H54 (cell line): ENCODE measurements around the gene IL12RB2.

ENCODE experiments used
- DNase-seq: peaks from one replicate; pipeline ENCODE4 v3.0.0; 2011; ENCODE audit warnings: low spot score, mixed read lengths; ENCODE audit not compliant: insufficient read length
- FAIRE-seq: peaks from 3 replicates; lab custom pipeline; 2011; peaks lifted over from hg19 to GRCh38; lab: Jason Lieb, UNC
- POLR2A ChIP-seq: IDR thresholded peaks from 2 replicates; pipeline ENCODE4 v1.6.1; 2011; ENCODE audit warnings: low read depth, mild to moderate bottlenecking, low read length

The IL12RB2 gene, protein sequence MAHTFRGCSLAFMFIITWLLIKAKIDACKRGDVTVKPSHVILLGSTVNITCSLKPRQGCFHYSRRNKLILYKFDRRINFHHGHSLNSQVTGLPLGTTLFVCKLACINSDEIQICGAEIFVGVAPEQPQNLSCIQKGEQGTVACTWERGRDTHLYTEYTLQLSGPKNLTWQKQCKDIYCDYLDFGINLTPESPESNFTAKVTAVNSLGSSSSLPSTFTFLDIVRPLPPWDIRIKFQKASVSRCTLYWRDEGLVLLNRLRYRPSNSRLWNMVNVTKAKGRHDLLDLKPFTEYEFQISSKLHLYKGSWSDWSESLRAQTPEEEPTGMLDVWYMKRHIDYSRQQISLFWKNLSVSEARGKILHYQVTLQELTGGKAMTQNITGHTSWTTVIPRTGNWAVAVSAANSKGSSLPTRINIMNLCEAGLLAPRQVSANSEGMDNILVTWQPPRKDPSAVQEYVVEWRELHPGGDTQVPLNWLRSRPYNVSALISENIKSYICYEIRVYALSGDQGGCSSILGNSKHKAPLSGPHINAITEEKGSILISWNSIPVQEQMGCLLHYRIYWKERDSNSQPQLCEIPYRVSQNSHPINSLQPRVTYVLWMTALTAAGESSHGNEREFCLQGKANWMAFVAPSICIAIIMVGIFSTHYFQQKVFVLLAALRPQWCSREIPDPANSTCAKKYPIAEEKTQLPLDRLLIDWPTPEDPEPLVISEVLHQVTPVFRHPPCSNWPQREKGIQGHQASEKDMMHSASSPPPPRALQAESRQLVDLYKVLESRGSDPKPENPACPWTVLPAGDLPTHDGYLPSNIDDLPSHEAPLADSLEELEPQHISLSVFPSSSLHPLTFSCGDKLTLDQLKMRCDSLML

DNA sequence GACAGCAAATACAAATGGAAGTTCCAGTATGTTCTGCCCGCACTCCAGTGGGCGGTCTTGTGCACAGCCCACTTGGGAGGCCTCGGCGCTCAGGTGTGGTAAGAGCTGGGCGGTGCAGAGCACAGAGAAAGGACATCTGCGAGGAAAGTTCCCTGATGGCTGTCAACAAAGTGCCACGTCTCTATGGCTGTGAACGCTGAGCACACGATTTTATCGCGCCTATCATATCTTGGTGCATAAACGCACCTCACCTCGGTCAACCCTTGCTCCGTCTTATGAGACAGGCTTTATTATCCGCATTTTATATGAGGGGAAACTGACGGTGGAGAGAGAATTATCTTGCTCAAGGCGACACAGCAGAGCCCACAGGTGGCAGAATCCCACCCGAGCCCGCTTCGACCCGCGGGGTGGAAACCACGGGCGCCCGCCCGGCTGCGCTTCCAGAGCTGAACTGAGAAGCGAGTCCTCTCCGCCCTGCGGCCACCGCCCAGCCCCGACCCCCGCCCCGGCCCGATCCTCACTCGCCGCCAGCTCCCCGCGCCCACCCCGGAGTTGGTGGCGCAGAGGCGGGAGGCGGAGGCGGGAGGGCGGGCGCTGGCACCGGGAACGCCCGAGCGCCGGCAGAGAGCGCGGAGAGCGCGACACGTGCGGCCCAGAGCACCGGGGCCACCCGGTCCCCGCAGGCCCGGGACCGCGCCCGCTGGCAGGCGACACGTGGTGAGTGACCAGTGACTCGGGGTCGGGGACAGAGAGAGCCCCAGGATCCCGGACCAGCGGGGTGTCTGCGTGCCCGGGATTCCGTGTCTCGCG is at the start of gene IL12RB2:
IL12RB2 (plus strand) TSS at position 623 of the 810 bp plus-strand sequence. CDS start 12,496 bp downstream, outside the sequence.
- DNase-seq (no peak), FAIRE-seq (no peak)
- no peak for TF ChIP-seq POLR2A

- DNase-seq (no peak), FAIRE-seq (no peak)
- TF ChIP-seq POLR2A = no peak
Observed at GRCh38 chr1:67261680-67262079, 46.0 kb upstream of the IL12RB2 start.

GRCh38 chr1:67262735-67263134 is 44.9 kb upstream of the IL12RB2 start:
- no peak for DNase-seq
- no peak for TF ChIP-seq POLR2A
- FAIRE-seq = no peak

DNA sequence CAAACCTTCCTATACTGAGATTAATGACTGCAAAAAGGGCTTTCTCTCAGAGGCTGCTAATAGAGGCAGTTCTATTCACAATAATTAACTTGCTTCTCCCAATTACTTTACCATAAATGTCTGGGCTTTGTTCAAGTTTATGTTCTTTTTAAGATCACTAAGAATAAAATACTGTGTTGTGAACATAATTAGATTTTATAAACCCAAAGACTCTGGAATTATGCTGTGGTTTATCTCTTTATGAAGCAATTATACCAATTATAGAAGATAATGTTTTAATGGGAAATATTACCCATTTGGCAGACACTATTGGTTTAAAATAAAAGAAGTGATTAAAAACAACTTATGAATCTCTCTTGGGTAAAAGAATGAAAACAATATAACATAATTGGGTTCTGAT is 43.5 kb upstream of the IL12RB2 start:
- DNase-seq = no peak
- FAIRE-seq = no peak
- TF ChIP-seq POLR2A = no peak

- DNase-seq = no peak
- TF ChIP-seq POLR2A = no peak
- FAIRE-seq = no peak
Observed at GRCh38 chr1:67264899-67265298, 42.8 kb upstream of the IL12RB2 start.

- FAIRE-seq = no peak
- TF ChIP-seq POLR2A = no peak
- DNase-seq = no peak
Observed at GRCh38 chr1:67269061-67269460, 38.6 kb upstream of the IL12RB2 start.

GRCh38 chr1:67270541-67270940 is 37.1 kb upstream of the IL12RB2 start:
- DNase-seq = no peak

GRCh38 chr1:67273591-67273990 is 34.1 kb upstream of the IL12RB2 start:
- FAIRE-seq (no peak), DNase-seq (no peak)
- no peak for TF ChIP-seq POLR2A

More at GRCh38 chr1:67270541-67270940, 37.1 kb upstream of the IL12RB2 start:
- no peak for FAIRE-seq
- no peak for TF ChIP-seq POLR2A

GRCh38 chr1:67274623-67275325 is 32.9 kb upstream of the IL12RB2 start:
- TF ChIP-seq POLR2A = no peak
- FAIRE-seq (no peak), DNase-seq (no peak)

DNA sequence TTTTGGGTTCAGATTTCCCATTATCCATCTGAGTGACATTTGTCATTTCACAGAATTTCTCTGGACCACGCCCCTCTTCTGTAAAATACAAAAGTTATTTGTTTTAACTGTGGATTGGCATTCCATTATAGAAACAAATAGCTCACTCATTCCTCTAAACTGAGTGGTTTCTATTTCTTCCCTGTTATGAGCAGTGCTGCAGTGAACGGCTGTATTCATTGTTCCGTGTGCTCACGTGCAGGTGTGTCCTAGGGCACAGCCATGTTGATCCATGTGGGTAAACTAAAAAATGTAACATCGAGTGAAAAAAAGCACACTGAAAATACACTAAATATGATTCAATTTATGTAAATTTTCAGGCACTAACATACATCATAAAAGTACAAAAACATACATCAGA is 27.0 kb upstream of the IL12RB2 start:
- no peak for FAIRE-seq
- no peak for DNase-seq
- TF ChIP-seq POLR2A = no peak

DNA sequence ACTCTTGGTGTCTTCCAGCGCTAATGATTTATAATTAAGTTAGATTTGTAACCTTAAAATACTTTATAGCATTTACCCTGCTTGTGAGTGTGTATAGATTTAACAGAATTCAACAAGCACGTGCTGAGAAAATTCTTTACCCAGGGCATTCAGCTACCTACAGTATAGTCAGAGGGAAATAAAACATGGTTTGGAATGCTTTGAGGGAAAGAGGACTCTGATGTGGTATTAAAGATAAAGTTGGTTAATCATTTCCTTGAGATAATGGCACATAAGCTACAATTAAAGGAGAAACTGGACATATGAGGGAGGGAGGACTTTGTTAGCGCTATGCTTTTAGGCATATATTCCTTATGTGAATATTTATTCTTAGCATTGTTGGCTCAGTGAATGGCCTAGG is 26.4 kb upstream of the IL12RB2 start:
- FAIRE-seq (no peak), DNase-seq (no peak)
- TF ChIP-seq POLR2A = no peak

DNA sequence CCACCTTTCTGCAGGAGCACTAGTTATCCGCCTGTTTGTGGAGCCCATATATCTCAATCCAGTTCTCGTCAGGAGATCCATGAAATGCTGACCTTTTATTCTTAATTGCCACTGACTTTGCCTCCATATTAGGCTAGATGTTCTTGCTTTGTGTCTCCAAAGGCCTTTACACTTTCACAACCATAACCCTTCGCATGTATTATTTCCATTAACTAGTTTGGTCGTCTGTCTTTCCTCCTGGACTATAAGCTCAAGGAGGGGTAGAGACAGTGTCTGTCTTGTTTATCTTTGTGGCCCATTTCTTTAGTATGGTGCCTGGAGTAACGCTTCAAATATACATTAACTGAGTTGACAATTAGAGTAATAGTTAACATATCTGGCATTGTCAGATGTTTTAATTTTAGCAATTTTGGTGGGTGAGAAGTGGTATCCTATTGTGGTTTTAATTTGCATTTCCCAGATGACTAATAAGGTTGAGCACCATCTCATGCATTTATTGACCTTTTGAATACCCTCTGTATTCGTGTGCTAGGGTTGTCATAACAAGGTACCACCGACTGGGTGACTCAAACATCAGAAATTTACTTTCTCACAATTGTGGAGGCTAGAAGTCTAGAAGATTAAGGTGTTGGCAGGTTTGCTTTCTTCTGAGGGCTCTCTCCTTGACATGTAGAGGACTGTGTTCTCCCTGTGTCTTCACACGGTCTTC is 21.7 kb upstream of the IL12RB2 start:
- no peak for DNase-seq
- no peak for FAIRE-seq
- no peak for TF ChIP-seq POLR2A
